Measurements from ENCODE around the gene DLX1. TPM values are rescaled to one million over a fixed set of nuclear protein-coding genes. Genes with fewer than 3 reads are reported as not detected.

Gene DLX1
- polyA plus RNA-seq, 3 donors, result 0.05 TPM; not detected in 2

GRCh38 chr2:172087780-172088244, 2.5 kb downstream of the DLX1 start:
- H3K4me1 ChIP-seq (ENCODE audit: control insufficient read depth in 1 of 2, insufficient read depth in 2 of 2, low read length in 2 of 2), result peaks cover 51 to 57% of the 10 kb centered on the region in 2 donors
- H3K9me3 ChIP-seq (replicated peaks in 1 of 2; ENCODE audit: control insufficient read depth in 1 of 2, insufficient read depth in 1 of 2, low read length in 2 of 2), result peaks cover 13 to 68% of the 10 kb centered on the region in 2 donors
- DNase-seq, result no peak

GRCh38 chr2:172088245-172089004, 3.1 kb downstream of the DLX1 start:
- WGBS (ENCODE audit: insufficient coverage), result 11% methylated on average over 29 of the region's 37 CpGs
- H3K9ac ChIP-seq (ENCODE audit: insufficient read depth, low read length, poor library complexity, severe bottlenecking), result no peak overlapping the region
- no peak overlapping the region for H3K27ac ChIP-seq (ENCODE audit: low read depth in 1 of 2, low read length in 2 of 2)
- Mint-ChIP-seq H3K27ac (peak overlapping the region in 1 of 7 donors; percentile 42), H3K4me3 (peak overlapping the region in 1 of 2 donors; percentile 91), H3K4me1 (peaks cover 65% of the 10 kb centered on the region), H3K27me3 (ENCODE audit: low read depth in 3 of 3) (peaks cover 94 to 98% (median 98%) of the 10 kb centered on the region in 3 donors), H3K36me3 (peaks cover 20 to 38% of the 10 kb centered on the region in 2 donors), H3K9me3 (peaks cover 0 to 67% (median 53%) of the 10 kb centered on the region in 7 donors)
- peaks cover 13 to 69% of the 10 kb centered on the region in 2 donors for H3K9me3 ChIP-seq (replicated peaks in 1 of 2; ENCODE audit: control insufficient read depth in 1 of 2, insufficient read depth in 1 of 2, low read length in 2 of 2)
- no peak overlapping the region for H2AFZ ChIP-seq (ENCODE audit: insufficient read depth, low read depth, low read length, poor library complexity, severe bottlenecking)
- no peak for DNase-seq
- H3K4me2 ChIP-seq (replicated peaks; ENCODE audit: extremely low read depth, low read length, poor library complexity, severe bottlenecking), result no peak overlapping the region
- H4K20me1 ChIP-seq (ENCODE audit: insufficient read depth, low read length), result peaks cover 18% of the 10 kb centered on the region
- H3K4me3 ChIP-seq (replicated peaks in 1 of 3; ENCODE audit: low read depth in 2 of 3, low read length in 3 of 3), result no peak overlapping the region
- TF ChIP-seq CTCF (IDR thresholded peaks at IDR 0.05), result no peak
- H3K4me1 ChIP-seq (ENCODE audit: control insufficient read depth in 1 of 2, insufficient read depth in 2 of 2, low read length in 2 of 2), result peaks cover 45 to 56% of the 10 kb centered on the region in 2 donors
- peaks cover 90 to 100% of the 10 kb centered on the region in 2 donors for H3K27me3 ChIP-seq (ENCODE audit: control insufficient read depth in 2 of 2, insufficient read depth in 2 of 2, low read length in 2 of 2)
- no peaks in the 10 kb centered on the region for H3K36me3 ChIP-seq (replicated peaks in 1 of 2; ENCODE audit: control insufficient read depth in 1 of 2, insufficient read depth in 2 of 2, low read length in 2 of 2)
- intact Hi-C loops (cut with micrococcal nuclease), result no loop called here
- H3K79me2 ChIP-seq (ENCODE audit: insufficient read depth, low read length), result no peaks in the 10 kb centered on the region

More at GRCh38 chr2:172087780-172088244, 2.5 kb downstream of the DLX1 start:
- intact Hi-C loops (cut with micrococcal nuclease), result no loop called here
- Histone ChIP-seq H2AFZ (ENCODE audit: insufficient read depth, low read depth, low read length, poor library complexity, severe bottlenecking) (no peak overlapping the region), H4K20me1 (ENCODE audit: insufficient read depth, low read length) (peaks cover 18% of the 10 kb centered on the region), H3K27ac (ENCODE audit: low read depth in 1 of 2, low read length in 2 of 2) (no peak overlapping the region), H3K4me3 (replicated peaks in 1 of 3; ENCODE audit: low read depth in 2 of 3, low read length in 3 of 3) (no peak overlapping the region), H3K79me2 (ENCODE audit: insufficient read depth, low read length) (no peaks in the 10 kb centered on the region), H3K9ac (ENCODE audit: insufficient read depth, low read length, poor library complexity, severe bottlenecking) (no peak overlapping the region), H3K4me2 (replicated peaks; ENCODE audit: extremely low read depth, low read length, poor library complexity, severe bottlenecking) (no peak overlapping the region), H3K36me3 (replicated peaks in 1 of 2; ENCODE audit: control insufficient read depth in 1 of 2, insufficient read depth in 2 of 2, low read length in 2 of 2) (no peaks in the 10 kb centered on the region), H3K27me3 (ENCODE audit: control insufficient read depth in 2 of 2, insufficient read depth in 2 of 2, low read length in 2 of 2) (peaks cover 90 to 100% of the 10 kb centered on the region in 2 donors)
- H3K9me3 Mint-ChIP-seq, result peaks cover 0 to 65% (median 52%) of the 10 kb centered on the region in 7 donors
- WGBS (ENCODE audit: insufficient coverage), result 8% methylated on average over 15 of the region's 23 CpGs
- peaks cover 66% of the 10 kb centered on the region for H3K4me1 Mint-ChIP-seq
- no peak overlapping the region for H3K27ac Mint-ChIP-seq
- peak overlapping the region in 1 of 2 donors; percentile 91 for H3K4me3 Mint-ChIP-seq
- TF ChIP-seq CTCF (IDR thresholded peaks at IDR 0.05), result no peak
- peaks cover 16 to 34% of the 10 kb centered on the region in 2 donors for H3K36me3 Mint-ChIP-seq
- H3K27me3 Mint-ChIP-seq (ENCODE audit: low read depth in 3 of 3), result peaks cover 94 to 98% (median 98%) of the 10 kb centered on the region in 3 donors
